HG03558 (cell line): Measurements from ENCODE around the gene ANP32D.
"Not testable (repeated sequence)": the region's sequence is repeated elsewhere in the genome, so short reads cannot be mapped to it uniquely, and the experiment has no call there.

Experiments used
- ATAC-seq: cut with Tn5 transposase; IDR thresholded peaks from one replicate; pipeline ENCODE4 v1.9.1; 2021; ENCODE audit warnings: moderate number of reproducible peaks; ENCODE audit not compliant: unreplicated experiment; ENCODE audit errors: extremely low read depth

Gene ANP32D

GRCh38 chr12:48489456-48489855 is 17.1 kb downstream of the ANP32D start:
- not testable (repeated sequence) for ATAC-seq

GRCh38 chr12:48500281-48500680 is 27.9 kb downstream of the ANP32D start:
- not testable (repeated sequence) for ATAC-seq

GRCh38 chr12:48506836-48507235 is 34.5 kb downstream of the ANP32D start:
- not testable (repeated sequence) for ATAC-seq

- ATAC-seq = no peak
Observed at GRCh38 chr12:48508987-48509386, 36.6 kb downstream of the ANP32D start.

- ATAC-seq = no peak
Observed at GRCh38 chr12:48510111-48510510, 37.8 kb downstream of the ANP32D start.

GRCh38 chr12:48512855-48513254 is 40.5 kb downstream of the ANP32D start:
- peak; percentile 83 for ATAC-seq

- no peak for ATAC-seq
Observed at GRCh38 chr12:48514728-48515127, 42.4 kb downstream of the ANP32D start.

- not testable (repeated sequence) for ATAC-seq
Observed at GRCh38 chr12:48520381-48520780, 48.0 kb downstream of the ANP32D start.
